BJ (cell line): ENCODE measurements around the gene FKBP8. TPM values are rescaled to one million over a fixed set of nuclear protein-coding genes. Genes with fewer than 3 reads are reported as not detected.

ENCODE experiments used
- CTCF ChIA-PET: fragments of 350-600 bp; formaldehyde crosslinking; extraction: SDS; loops from one replicate; lab custom pipeline; 2021; ENCODE audit warnings: antibody characterized with exemption, inconsistent platforms; lab: Yijun Ruan, JAX
- POLR2A ChIA-PET: fragments of 300-600 bp; sonication (Branson Sonifier 250); formaldehyde crosslinking; extraction: SDS; loops from one replicate; lab custom pipeline; 2021; ENCODE audit warnings: antibody characterized with exemption; lab: Charles Lee
- DNase-seq: peaks from one replicate; pipeline ENCODE4 v3.0.0-alpha.2; 2011; ENCODE audit warnings: low read depth
- H3K27me3 ChIP-seq: 2 replicates; pipeline ENCODE4 v1.6.0; 2011; ENCODE audit warnings: low read length; ENCODE audit not compliant: control insufficient read depth, insufficient read depth
- H3K36me3 ChIP-seq: 2 replicates; pipeline ENCODE4 v1.5.1; 2011; ENCODE audit warnings: low read length; ENCODE audit not compliant: control insufficient read depth, insufficient read depth
- H3K4me3 ChIP-seq: 2 replicates; pipeline ENCODE4 v1.5.1; 2011; ENCODE audit warnings: low read depth, mild to moderate bottlenecking, control low read depth, low read length
- CTCF ChIP-seq: IDR thresholded peaks from 2 replicates; pipeline ENCODE4 v1.5.1; 2011; ENCODE audit warnings: low read depth, mild to moderate bottlenecking, control low read depth, inconsistent platforms, low read length, moderate library complexity; ENCODE audit not compliant: insufficient read depth
- polyA plus RNA-seq: library from polyadenylated mRNA; depleted of rRNA; stranded (reverse); fragments of >200 nt; gene quantifications from 2 replicates; pipeline ENCODE4 v1.2.3, GENCODE V29; 2011

The FKBP8 gene
- polyA plus RNA-seq, 1 experiment = 280 TPM

GRCh38 chr19:18537431-18537830 is 5.9 kb downstream of the FKBP8 start:
- ChIA-PET POLR2A (no interaction called here), CTCF (no interaction called here)
- no peak overlapping the region for H3K4me3 ChIP-seq
- H3K27me3 ChIP-seq = no peaks in the 10 kb centered on the region
- no peak for TF ChIP-seq CTCF
- H3K36me3 ChIP-seq = peaks cover 47% of the 10 kb centered on the region
- no peak for DNase-seq

- CTCF ChIA-PET = no interaction called here
- no peak for DNase-seq
- H3K27me3 ChIP-seq = no peaks in the 10 kb centered on the region
- TF ChIP-seq CTCF = no peak
- no peak overlapping the region for H3K4me3 ChIP-seq
- POLR2A ChIA-PET = no interaction called here
- H3K36me3 ChIP-seq = peaks cover 50% of the 10 kb centered on the region
These were observed 6.9 kb downstream of the FKBP8 start for GRCh38 chr19:18536475-18536874.

- DNase-seq = no peak
- Histone ChIP-seq H3K36me3 (peaks cover 32% of the 10 kb centered on the region), H3K4me3 (no peak overlapping the region), H3K27me3 (no peaks in the 10 kb centered on the region)
- no peak for TF ChIP-seq CTCF
- CTCF ChIA-PET = no interaction called here
- POLR2A ChIA-PET = no interaction called here
These were observed 10.3 kb downstream of the FKBP8 start for GRCh38 chr19:18533058-18533457.

- no peak for DNase-seq
- no peak for TF ChIP-seq CTCF
- Histone ChIP-seq H3K36me3 (peaks cover 28% of the 10 kb centered on the region), H3K27me3 (no peaks in the 10 kb centered on the region), H3K4me3 (no peak overlapping the region)
- ChIA-PET CTCF (interaction anchor here (0.9 to 1.5 kb wide), 2 partner anchors 25 to 84 kb away, joined by 4 read pairs; partner anchors contain the start of gene KXD1), POLR2A (no interaction called here)
These were observed 11.0 kb downstream of the FKBP8 start for GRCh38 chr19:18532168-18532890.

- CTCF ChIA-PET = interaction anchor here (0.9 to 1.7 kb wide), 3 partner anchors 11 to 83 kb away, joined by 4 read pairs; partner anchors contain the start of gene KXD1
- no peaks in the 10 kb centered on the region for H3K27me3 ChIP-seq
- no peak for DNase-seq
- H3K36me3 ChIP-seq = peaks cover 21% of the 10 kb centered on the region
- no peak overlapping the region for H3K4me3 ChIP-seq
- POLR2A ChIA-PET = no interaction called here
- TF ChIP-seq CTCF = no peak
These were observed 11.9 kb downstream of the FKBP8 start for GRCh38 chr19:18531485-18531884.
